Head of caudate nucleus (tissue), 42 donors: Measurements from ENCODE around the gene CTDSPL.

Experiments used
- DNase-seq, 42 donors: peaks; one replicate each; pipeline versions ENCODE4 v3.0.0 to v3.0.0-alpha.2; 2020 to 2021; ENCODE audit warnings: mixed read lengths in 7 of 42
- intact Hi-C: fragments of 100-400 bp; cut with DNase I; formaldehyde crosslinking; loops from one replicate; pipeline ENCODE4 v1.15.0; 2022

The CTDSPL gene

GRCh38 chr3:37907371-37907770 is 45.7 kb downstream of the CTDSPL start:
- peak in 3 of 42 donors; percentile 20 to 50 (median 24) for DNase-seq
- intact Hi-C loops, result no loop called here

GRCh38 chr3:37907906-37908305 is 46.2 kb downstream of the CTDSPL start:
- peak in 14 of 42 donors; percentile 24 to 73 (median 48) for DNase-seq
- intact Hi-C loops, result no loop called here

- peak in 3 of 42 donors; percentile 9 to 46 (median 31) for DNase-seq
- intact Hi-C loops, result no loop called here
Observed at GRCh38 chr3:37909067-37909911, 47.6 kb downstream of the CTDSPL start.

GRCh38 chr3:37910671-37911400 is 49.2 kb downstream of the CTDSPL start:
- intact Hi-C loops, result no loop called here
- DNase-seq, result peak in 1 of 42 donors; percentile 34

GRCh38 chr3:37912052-37912733 is 50.5 kb downstream of the CTDSPL start:
- intact Hi-C loops, result no loop called here
- peak in 1 of 42 donors; percentile 35 for DNase-seq

- intact Hi-C loops, result no loop called here
Observed at GRCh38 chr3:37913522-37913921, 51.8 kb downstream of the CTDSPL start.

GRCh38 chr3:37916685-37917084 is 55.0 kb downstream of the CTDSPL start:
- DNase-seq, result peak in 1 of 42 donors; percentile 21
- intact Hi-C loops, result no loop called here

More at GRCh38 chr3:37913522-37913921, 51.8 kb downstream of the CTDSPL start:
- no peak for DNase-seq

- peak in 1 of 42 donors; percentile 14 for DNase-seq
- intact Hi-C loops, result no loop called here
Observed at GRCh38 chr3:37918627-37919026, 56.9 kb downstream of the CTDSPL start.

- peak in 1 of 42 donors; percentile 34 for DNase-seq
- intact Hi-C loops, result no loop called here
Observed at GRCh38 chr3:37920156-37920699, 58.5 kb downstream of the CTDSPL start.

GRCh38 chr3:37921025-37921424 is 59.3 kb downstream of the CTDSPL start:
- peak in 1 of 42 donors; percentile 33 for DNase-seq
- intact Hi-C loops, result no loop called here

GRCh38 chr3:37922721-37923568 is 61.3 kb downstream of the CTDSPL start:
- DNase-seq, result peak in 12 of 42 donors; percentile 36 to 78 (median 50)
- intact Hi-C loops, result no loop called here

- intact Hi-C loops, result no loop called here
Observed at GRCh38 chr3:37923569-37924040, 61.9 kb downstream of the CTDSPL start.

GRCh38 chr3:37924453-37924852 is 62.8 kb downstream of the CTDSPL start:
- DNase-seq, result no peak
- intact Hi-C loops, result no loop called here

More at GRCh38 chr3:37923569-37924040, 61.9 kb downstream of the CTDSPL start:
- DNase-seq, result no peak

GRCh38 chr3:37925157-37925556 is 63.5 kb downstream of the CTDSPL start:
- intact Hi-C loops, result no loop called here
- DNase-seq, result no peak

GRCh38 chr3:37926611-37927010 is 64.9 kb downstream of the CTDSPL start:
- intact Hi-C loops, result no loop called here
- DNase-seq, result no peak

- intact Hi-C loops, result no loop called here
Observed at GRCh38 chr3:37930495-37930894, 68.8 kb downstream of the CTDSPL start.

GRCh38 chr3:37932505-37932904 is 70.8 kb downstream of the CTDSPL start:
- DNase-seq, result no peak
- intact Hi-C loops, result no loop called here

More at GRCh38 chr3:37930495-37930894, 68.8 kb downstream of the CTDSPL start:
- no peak for DNase-seq

- DNase-seq, result no peak
- intact Hi-C loops, result no loop called here
Observed at GRCh38 chr3:37934631-37935289, 73.1 kb downstream of the CTDSPL start.
